GM19468 (cell line): Measurements from ENCODE around the gene UNC80.

Experiments
- ATAC-seq: cut with Tn5 transposase; IDR thresholded peaks from one replicate; pipeline ENCODE4 v1.9.1; 2021; ENCODE audit warnings: mild to moderate bottlenecking, moderate library complexity, moderate number of reproducible peaks; ENCODE audit not compliant: unreplicated experiment; ENCODE audit errors: extremely low read depth

The UNC80 gene

DNA sequence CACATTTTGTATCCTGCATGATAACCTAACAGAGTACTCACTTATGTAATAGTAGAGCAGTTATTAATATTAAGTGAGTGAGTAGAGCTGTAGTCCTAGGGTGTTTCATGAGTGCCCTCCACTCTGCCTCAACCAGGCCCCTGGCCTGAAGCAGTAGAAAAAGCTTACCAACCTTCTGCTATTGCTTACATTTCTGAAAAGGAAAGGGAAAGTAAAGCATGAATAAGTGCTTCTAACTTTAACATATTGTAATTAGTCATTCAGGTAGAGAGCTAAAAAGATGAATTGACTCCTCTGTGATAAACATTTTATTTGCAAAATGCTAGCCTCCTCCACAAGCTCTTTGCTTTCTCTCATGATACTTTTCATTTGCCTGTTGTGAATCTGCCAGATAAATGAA, 136.1 kb downstream of the UNC80 start:
- no peak for ATAC-seq

- no peak for ATAC-seq
These were observed 136.9 kb downstream of the UNC80 start for GRCh38 chr2:209908511-209908910.

DNA sequence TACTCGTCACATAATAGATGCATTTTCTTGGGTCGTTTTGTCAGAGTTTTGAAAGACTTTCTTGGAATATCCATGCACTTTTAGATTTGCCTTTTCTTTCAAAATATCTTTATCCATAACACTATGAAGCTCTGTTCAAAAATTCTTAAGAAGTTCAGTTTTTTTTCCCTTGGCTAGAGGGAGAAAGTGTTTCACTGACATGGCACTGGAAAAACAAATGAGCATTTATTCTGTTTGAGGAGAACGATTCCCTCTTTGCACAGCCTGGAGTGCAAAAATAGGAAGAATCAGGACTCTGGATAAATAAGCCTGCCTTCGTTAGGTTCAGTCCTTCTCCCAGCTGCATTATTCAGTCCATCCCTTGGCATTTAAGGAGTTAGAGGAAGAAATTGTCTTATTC, 139.9 kb downstream of the UNC80 start:
- ATAC-seq = no peak

DNA sequence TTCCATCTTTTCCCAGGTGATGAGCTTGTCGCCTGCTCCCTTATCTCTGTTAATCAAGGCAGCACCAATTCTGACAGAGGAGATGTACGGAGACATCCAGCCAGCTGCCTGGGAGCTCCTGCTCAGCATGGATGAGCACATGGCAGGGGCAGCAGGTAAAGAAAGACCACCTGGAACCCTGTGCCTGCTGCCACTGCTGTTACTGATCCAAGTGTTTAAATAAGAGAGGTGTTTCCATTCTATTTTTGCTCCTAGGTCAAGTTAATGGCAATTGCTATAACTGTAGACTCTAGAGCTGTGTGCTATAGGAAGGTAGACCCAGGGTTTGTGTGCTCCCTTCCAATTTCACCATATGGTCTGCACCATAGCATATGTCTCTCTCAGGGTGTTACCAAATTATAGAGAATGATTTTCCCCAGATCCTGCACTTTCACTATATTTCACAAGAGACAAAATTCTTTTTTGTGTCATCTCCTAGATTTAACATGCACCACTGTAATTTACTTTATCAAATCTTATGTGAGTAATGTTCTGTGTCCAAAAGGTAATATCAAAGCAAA, 142.2 kb downstream of the UNC80 start:
- ATAC-seq = no peak

DNA sequence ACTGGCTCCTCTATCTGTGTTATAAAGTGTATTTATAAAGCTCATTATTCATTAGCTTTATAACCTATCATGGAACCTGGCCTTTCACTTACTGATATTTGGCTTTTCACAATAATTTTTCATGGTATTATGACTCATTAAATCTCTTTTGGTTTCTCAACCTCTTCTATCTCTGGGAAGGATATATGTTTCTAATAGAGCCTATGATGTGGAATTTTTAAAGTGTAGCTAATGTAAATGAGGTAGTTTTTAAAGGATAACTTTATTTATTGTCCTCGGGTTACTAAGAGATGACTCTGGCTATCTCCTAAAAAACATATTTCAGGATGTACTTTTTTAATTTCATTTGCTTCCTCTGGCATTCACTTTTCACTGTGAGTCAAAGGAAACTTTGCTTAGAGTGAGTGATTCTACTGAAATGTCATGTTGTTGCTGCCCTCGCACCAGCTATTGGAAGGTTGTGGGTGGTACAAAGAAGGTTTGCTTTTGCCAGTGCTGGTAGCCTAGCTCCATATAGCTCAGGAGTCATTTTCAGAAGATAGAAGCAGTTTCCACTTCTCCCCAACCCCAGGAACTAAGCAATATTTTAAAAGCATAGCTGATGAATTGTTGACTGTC, 145.6 kb downstream of the UNC80 start:
- no peak for ATAC-seq

GRCh38 chr2:209918251-209918650, 146.6 kb downstream of the UNC80 start:
- ATAC-seq = no peak

DNA sequence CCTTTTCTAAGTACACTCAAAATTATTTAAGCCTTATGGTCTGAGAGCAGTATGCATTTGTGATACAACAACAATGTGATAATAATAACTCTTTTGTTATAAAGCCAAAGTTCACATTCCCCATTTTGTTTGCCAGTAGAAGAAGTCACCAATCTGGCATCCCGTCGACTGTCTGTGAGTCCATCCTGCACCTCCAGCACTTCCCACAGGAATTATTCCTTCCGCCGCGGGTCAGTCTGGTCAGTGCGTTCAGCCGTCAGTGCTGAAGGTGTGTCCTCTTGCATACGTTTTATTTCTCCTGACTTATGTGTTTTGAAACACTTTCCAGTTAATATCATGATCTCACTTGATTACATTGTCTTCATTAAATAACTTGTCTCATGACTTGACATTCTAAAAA, 150.5 kb downstream of the UNC80 start:
- no peak for ATAC-seq

DNA sequence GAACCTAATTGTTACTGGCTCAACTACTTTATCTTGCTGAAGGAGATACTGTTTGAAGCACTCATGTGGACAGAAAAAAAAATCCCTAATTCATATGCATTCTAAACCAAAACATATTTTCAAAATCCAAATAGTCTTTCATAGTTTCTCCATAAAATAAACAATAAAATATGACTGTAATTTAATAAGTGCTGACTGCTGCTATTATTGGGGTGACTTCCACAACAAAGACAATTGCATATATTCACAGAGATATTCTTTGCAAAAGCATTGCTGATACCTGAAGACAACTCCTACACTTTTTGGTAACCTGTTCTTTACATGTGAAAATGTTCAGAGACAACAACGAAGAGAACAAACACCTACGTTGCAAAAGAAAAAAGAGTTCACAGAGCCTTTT, 157.7 kb downstream of the UNC80 start:
- ATAC-seq = no peak

DNA sequence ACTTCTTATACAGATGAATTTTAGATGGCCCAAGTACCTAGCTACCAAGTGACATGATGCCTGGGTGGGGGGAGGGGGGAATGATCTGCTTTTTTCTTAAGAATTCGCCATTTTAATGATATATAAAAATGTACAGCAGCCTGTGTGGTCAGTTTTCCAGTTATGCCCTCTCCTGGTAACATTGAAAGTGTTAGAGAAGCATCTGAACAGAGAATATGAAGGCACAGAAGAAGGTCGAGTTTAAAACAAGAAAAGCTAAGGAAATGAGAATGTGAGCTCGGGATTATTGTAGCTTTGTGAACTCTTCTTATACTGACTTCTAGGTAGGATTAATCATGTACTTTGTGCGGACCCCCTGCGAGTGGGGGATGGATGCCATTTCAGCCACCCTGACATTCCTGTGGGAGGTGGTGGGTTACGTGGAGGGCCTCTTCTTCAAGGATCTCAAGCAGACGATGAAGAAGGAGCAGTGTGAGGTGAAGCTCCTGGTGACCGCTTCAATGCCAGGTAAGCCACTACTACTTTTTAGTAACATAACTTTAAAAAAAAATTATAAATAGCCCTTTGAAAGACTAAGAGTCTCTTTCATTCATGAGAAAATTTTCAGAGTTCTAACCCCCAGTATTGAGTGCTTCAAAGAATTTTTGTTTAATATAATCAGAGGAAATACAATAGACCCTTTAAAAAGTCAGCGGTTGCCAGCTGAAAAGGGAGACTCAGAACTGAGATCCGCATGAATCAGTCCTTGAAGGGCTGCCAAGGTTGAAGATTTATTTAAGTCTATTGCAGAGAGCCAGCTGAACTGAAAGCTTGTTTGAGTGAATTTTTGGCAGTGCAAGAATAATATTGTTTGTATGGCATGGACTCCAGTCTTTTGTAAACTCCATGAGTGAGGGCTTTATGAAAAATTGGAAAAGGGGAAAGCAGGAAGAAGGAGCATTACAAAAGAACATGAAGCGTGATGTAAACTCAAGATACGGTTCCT, 162.2 kb downstream of the UNC80 start:
- ATAC-seq = no peak

DNA sequence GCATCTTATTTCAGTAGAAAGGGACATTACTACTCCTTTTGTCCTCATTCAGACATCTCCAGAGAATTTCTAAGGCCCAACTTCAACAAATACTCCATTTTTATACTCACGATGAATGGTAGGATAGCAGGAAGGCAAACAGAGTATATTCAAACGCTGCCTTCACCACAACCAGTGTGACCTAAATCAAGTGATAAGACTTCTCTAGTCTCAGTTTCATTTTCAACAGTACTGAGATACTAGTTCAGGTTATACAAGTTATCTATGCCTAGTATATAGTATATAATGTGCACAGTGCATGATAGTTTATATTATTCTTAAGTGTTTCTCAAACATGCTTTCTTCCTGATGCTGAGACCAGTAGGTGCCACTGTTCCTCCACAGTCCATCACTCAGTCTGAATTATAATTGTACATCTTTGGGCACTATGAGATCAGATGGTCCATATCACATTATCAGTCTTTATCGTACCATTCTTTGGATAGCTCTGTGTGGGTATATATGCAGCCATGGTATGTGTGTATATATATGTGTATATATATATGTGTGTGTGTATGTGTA, 164.6 kb downstream of the UNC80 start:
- ATAC-seq = no peak

DNA sequence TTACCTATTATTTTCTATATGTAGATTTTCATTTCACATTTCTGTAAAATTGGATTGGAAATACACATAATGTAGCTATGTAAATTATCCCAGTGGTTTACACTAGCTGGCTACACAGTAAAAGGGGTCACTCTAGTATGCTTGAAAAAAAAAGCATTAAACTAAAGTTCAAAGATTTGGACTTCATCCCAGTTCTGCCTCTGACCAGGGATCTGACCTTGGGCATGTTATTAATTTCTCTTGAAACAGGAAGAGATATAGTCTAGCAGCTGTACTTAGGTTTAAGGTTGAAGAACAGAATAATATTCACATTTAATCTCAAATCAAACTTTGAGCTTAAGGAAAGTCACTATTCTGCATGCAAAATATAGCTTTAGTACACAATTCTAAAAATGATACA, 166.3 kb downstream of the UNC80 start:
- ATAC-seq = no peak

DNA sequence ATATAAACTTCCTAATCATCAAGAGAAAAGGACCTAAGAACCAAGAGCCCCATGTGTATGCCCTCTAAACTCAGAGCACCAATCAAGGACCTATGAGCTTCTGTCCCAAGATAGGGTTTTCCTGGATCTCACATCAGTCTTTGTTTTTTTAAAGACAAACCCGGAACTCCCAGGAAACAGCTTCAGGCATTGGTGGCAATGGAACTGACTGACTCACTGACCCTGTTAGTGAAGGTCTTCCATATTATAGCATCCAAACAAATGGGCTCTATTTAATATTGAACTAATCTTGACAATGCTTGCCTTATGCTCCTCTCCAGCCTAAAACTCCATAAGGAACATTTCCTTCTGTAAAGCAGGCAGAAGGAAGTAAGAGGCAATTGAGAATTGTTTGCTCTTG, 167.3 kb downstream of the UNC80 start:
- no peak for ATAC-seq

- no peak for ATAC-seq
These were observed 169.3 kb downstream of the UNC80 start for GRCh38 chr2:209940936-209941335.

- ATAC-seq = no peak
These were observed 170.8 kb downstream of the UNC80 start for GRCh38 chr2:209942426-209942825.

GRCh38 chr2:209942936-209943605, 171.4 kb downstream of the UNC80 start:
- ATAC-seq = no peak

- no peak for ATAC-seq
These were observed 172.1 kb downstream of the UNC80 start for GRCh38 chr2:209943776-209944175.

GRCh38 chr2:209946539-209946938, 174.9 kb downstream of the UNC80 start:
- no peak for ATAC-seq

DNA sequence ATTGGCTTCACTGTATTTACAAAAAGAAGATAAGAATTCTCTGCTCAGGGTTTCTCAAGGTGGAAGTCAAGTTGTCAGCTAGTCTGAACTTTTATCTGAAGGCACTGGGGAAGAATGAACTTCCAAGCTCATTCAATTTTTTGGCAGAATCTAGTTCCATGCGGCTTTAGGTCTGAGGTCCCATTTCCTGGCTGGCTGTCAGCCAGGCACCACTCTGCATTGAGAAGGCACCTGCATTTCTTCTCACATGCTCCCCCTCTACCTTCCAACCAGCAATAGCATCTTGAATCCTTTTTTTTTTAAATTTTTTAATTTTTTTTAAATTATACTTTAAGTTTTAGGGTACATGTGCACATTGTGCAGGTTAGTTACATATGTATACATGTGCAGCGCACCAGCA, 184.6 kb downstream of the UNC80 start:
- ATAC-seq = no peak

DNA sequence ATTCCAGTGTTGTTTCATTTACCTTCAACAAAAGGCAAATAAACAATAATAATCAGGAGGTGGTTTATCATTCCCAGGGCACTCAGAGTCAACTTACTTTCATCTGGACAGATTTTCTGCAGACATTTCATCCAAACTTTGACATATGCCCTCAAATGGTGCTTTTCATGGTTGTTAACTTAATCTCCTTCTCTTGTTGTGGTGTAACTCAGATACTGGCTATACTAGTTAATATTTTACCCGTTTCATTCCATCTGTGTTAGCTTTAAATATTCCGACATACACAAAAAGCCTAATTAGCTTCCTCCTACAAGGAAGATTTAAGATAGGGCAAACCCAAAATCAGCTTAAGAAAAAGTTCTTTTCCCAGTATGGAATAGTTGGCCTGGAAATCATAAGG, 186.4 kb downstream of the UNC80 start:
- ATAC-seq = no peak

DNA sequence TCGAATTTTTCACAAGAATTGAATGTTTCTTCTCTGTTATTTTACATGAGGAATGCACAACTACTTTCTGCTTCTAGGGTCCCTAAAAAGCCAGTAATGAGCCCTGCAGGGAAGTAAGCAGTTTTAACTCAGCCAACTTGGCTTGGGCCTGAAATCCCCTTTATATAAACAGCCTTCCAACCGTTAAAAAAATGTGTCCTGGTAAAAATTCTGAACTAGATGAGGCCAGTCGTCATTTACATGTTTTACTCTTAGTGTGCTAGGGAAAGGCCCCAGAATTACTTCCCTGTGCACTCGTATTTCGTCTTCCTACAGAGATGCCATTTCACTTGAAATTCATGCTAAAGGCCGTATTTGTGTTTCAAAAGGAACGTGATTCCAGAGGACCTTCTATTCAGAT, 188.4 kb downstream of the UNC80 start:
- no peak for ATAC-seq
